DND-41 (cell line): ENCODE results near the gene LPCAT3.

Source experiments
- ATAC-seq: fragments of 200-7000 bp; cut with Tn5 transposase; 3 replicates; pipeline ENCODE4 v1.9.1; 2021; ENCODE audit warnings: low read depth; ENCODE audit not compliant: insufficient read depth
- DNase-seq: peaks from one replicate; pipeline ENCODE4 v3.0.0-alpha.2; 2020
- H2AFZ ChIP-seq: 2 replicates; pipeline ENCODE4 v1.6.0; 2012; ENCODE audit warnings: low read depth, low read length
- H3K27ac ChIP-seq: 2 replicates; pipeline ENCODE4 v1.5.1; 2012; ENCODE audit warnings: low read length, inconsistent platforms
- H3K27me3 ChIP-seq: fragments of 200-600 bp; sonication (generic); 2 replicates; pipeline ENCODE4 v1.6.0; 2012; ENCODE audit warnings: low read length, mild to moderate bottlenecking, inconsistent platforms; ENCODE audit not compliant: insufficient read depth, poor library complexity
- H3K36me3 ChIP-seq: 2 replicates; pipeline ENCODE4 v1.5.1; 2012; ENCODE audit warnings: low read length, inconsistent platforms; ENCODE audit not compliant: insufficient read depth
- H3K4me1 ChIP-seq: 2 replicates; pipeline ENCODE4 v1.5.1; 2012; ENCODE audit warnings: mild to moderate bottlenecking, low read length; ENCODE audit not compliant: insufficient read depth
- H3K4me2 ChIP-seq: 2 replicates; pipeline ENCODE4 v1.6.0; 2012; ENCODE audit warnings: mild to moderate bottlenecking, moderate library complexity, low read length, inconsistent platforms; ENCODE audit not compliant: insufficient read depth
- H3K4me3 ChIP-seq, 2 experiments: fragments of 200-600 bp in 1 of 2; shearing (Covaris generic) in 1 of 2; 2 replicates each; pipeline ENCODE4 v1.5.1; 2012 to 2016; ENCODE audit warnings: inconsistent platforms in 2 of 2, low read length in 2 of 2, mild to moderate bottlenecking in 2 of 2, low read depth in 1 of 2, moderate library complexity in 1 of 2
- H3K79me2 ChIP-seq: 2 replicates; pipeline ENCODE4 v1.6.0; 2012; ENCODE audit warnings: low read length, inconsistent platforms; ENCODE audit not compliant: insufficient read depth
- H3K9ac ChIP-seq: 2 replicates; pipeline ENCODE4 v1.6.0; 2012; ENCODE audit warnings: low read depth, mild to moderate bottlenecking, inconsistent platforms, low read length, moderate library complexity
- H3K9me3 ChIP-seq: 2 replicates; pipeline ENCODE4 v1.5.1; 2012; ENCODE audit warnings: low read length, moderate library complexity, mild to moderate bottlenecking, inconsistent platforms; ENCODE audit not compliant: insufficient read depth, severe bottlenecking
- H4K20me1 ChIP-seq: 2 replicates; pipeline ENCODE4 v1.6.0; 2012; ENCODE audit warnings: low read length; ENCODE audit not compliant: insufficient read depth
- CTCF ChIP-seq: IDR thresholded peaks from 2 replicates; pipeline ENCODE4 v1.5.1; 2012; ENCODE audit warnings: borderline replicate concordance, low read length, moderate library complexity, mild to moderate bottlenecking; ENCODE audit not compliant: poor library complexity, severe bottlenecking; ENCODE audit errors: extremely low read depth
- EZH2 ChIP-seq: IDR thresholded peaks from 3 replicates; pipeline ENCODE4 v1.6.1; 2012; ENCODE audit warnings: borderline replicate concordance, low read depth, mild to moderate bottlenecking, moderate library complexity, low read length, inconsistent platforms; ENCODE audit not compliant: severe bottlenecking

The LPCAT3 gene

GRCh38 chr12:6978188-6978587 lies 40.1 kb downstream of the LPCAT3 start:
- no peaks in the 10 kb centered on the region for H3K27me3 ChIP-seq
- H3K4me1 ChIP-seq, result no peaks in the 10 kb centered on the region
- H3K36me3 ChIP-seq, result peaks cover 89% of the 10 kb centered on the region
- DNase-seq (no peak), ATAC-seq (0 out of 3 replicates have a peak, but pooled peaks have one; percentile 10)
- TF ChIP-seq EZH2, result no peak
- TF ChIP-seq CTCF, result no peak
- no peak overlapping the region for H3K4me2 ChIP-seq
- H3K9me3 ChIP-seq, result no peaks in the 10 kb centered on the region
- H2AFZ ChIP-seq, result no peak overlapping the region
- H4K20me1 ChIP-seq, result peaks cover 5% of the 10 kb centered on the region; the same call in 1 of the 2 replicates
- H3K79me2 ChIP-seq, result peaks cover 8% of the 10 kb centered on the region; the same call in 1 of the 2 replicates
- H3K9ac ChIP-seq, result no peak overlapping the region
- H3K4me3 ChIP-seq, result no peak overlapping the region
- H3K27ac ChIP-seq, result no peak overlapping the region

GRCh38 chr12:6977653-6978052 lies 40.6 kb downstream of the LPCAT3 start:
- Histone ChIP-seq H4K20me1 (peaks cover 5% of the 10 kb centered on the region; the same call in 1 of the 2 replicates), H3K27ac (no peak overlapping the region), H3K27me3 (no peaks in the 10 kb centered on the region), H3K79me2 (peaks cover 14% of the 10 kb centered on the region), H3K4me3 (no peak overlapping the region), H3K9me3 (no peaks in the 10 kb centered on the region), H3K4me1 (peaks cover 3% of the 10 kb centered on the region), H2AFZ (no peak overlapping the region), H3K4me2 (no peak overlapping the region), H3K9ac (no peak overlapping the region), H3K36me3 (peaks cover 86% of the 10 kb centered on the region)
- no peak for TF ChIP-seq CTCF
- TF ChIP-seq EZH2, result no peak
- peak; percentile 18; the same call in 2 of the 3 replicates for ATAC-seq
- DNase-seq, result no peak

DNA sequence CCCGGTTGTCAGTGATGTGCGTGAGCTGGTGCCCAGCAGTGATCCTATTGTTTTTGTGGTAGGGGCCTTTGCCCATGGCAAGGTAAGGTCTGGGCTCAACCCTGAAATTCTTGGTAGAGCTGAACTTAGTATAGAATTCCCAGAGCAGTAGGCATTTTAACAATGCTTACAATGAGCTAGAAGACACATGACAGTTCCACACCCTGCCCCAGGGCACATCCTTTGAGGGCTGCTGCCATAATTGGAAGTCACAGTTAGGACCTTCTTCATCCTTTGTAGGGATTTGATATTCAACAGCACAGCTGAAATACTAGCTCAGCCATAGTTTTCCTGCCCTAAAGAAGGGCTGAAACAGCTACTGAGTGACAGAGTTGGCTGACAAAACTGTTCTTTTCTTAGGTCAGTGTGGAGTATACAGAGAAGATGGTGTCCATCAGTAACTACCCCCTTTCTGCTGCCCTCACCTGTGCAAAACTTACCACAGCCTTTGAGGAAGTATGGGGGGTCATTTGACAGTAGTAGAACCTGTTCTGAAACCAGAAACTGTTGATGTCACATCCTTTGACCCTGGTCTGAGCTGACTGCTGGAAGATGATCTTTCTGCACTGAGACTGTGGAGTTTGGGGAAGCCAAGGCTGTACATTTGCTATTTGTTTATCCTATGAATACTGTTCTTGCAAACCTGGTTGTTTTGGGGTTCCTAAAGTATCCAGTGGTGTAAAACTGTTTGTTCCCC lies 42.8 kb downstream of the LPCAT3 start:
- ATAC-seq (no peak), DNase-seq (no peak)
- Histone ChIP-seq H3K79me2 (peaks cover 33% of the 10 kb centered on the region), H3K9ac (no peak overlapping the region), H2AFZ (no peak overlapping the region), H3K4me2 (no peak overlapping the region), H3K4me3 (no peak overlapping the region), H3K9me3 (no peaks in the 10 kb centered on the region), H3K4me1 (peaks cover 17% of the 10 kb centered on the region), H3K36me3 (peaks cover 65% of the 10 kb centered on the region), H4K20me1 (peaks cover 5% of the 10 kb centered on the region; the same call in 1 of the 2 replicates), H3K27me3 (no peaks in the 10 kb centered on the region), H3K27ac (no peak overlapping the region)
- no peak for TF ChIP-seq EZH2
- TF ChIP-seq CTCF, result no peak
